Hepatocyte (in vitro differentiated cells): ENCODE data around the gene MYH7. TPM values are rescaled to one million over a fixed set of nuclear protein-coding genes. Genes with fewer than 3 reads are reported as not detected.

Experiments used
- DNase-seq: peaks from one replicate; pipeline ENCODE4 v3.0.0-alpha.2; 2016; ENCODE audit warnings: low spot score
- H2AFZ ChIP-seq: fragments of 200-600 bp; sonication (generic); 2 replicates; pipeline ENCODE4 v1.6.0; 2016; ENCODE audit warnings: antibody characterized with exemption, mild to moderate bottlenecking
- H3K27ac ChIP-seq: fragments of 200-600 bp; sonication (generic); 2 replicates; pipeline ENCODE4 v1.5.1; 2016; ENCODE audit warnings: mild to moderate bottlenecking
- H3K27me3 ChIP-seq: fragments of 200-600 bp; sonication (generic); 2 replicates; pipeline ENCODE4 v1.6.1; 2016
- H3K36me3 ChIP-seq: fragments of 200-600 bp; sonication (generic); replicated peaks from 2 replicates; pipeline ENCODE4 v1.5.1; 2016; ENCODE audit warnings: low read depth; ENCODE audit not compliant: insufficient read depth
- H3K4me1 ChIP-seq: fragments of 200-600 bp; sonication (generic); 2 replicates; pipeline ENCODE4 v1.5.1; 2016; ENCODE audit warnings: mild to moderate bottlenecking, moderate library complexity; ENCODE audit not compliant: insufficient read depth
- H3K4me2 ChIP-seq: fragments of 200-600 bp; sonication (generic); 2 replicates; pipeline ENCODE4 v1.6.0; 2016
- H3K4me3 ChIP-seq: fragments of 200-600 bp; sonication (generic); 2 replicates; pipeline ENCODE4 v1.5.1; 2016; ENCODE audit warnings: mild to moderate bottlenecking
- H3K79me2 ChIP-seq: fragments of 200-600 bp; sonication (generic); 2 replicates; pipeline ENCODE4 v1.6.0; 2017; ENCODE audit warnings: mild to moderate bottlenecking
- H3K9me2 ChIP-seq: fragments of 200-600 bp; sonication (generic); replicated peaks from 2 replicates; pipeline ENCODE4 v1.6.0; 2017; ENCODE audit warnings: mild to moderate bottlenecking; ENCODE audit not compliant: insufficient read depth
- H3K9me3 ChIP-seq: fragments of 200-600 bp; sonication (generic); 2 replicates; pipeline ENCODE4 v1.5.1; 2016; ENCODE audit warnings: low read depth, mild to moderate bottlenecking
- H4K20me1 ChIP-seq: fragments of 200-600 bp; sonication (generic); 2 replicates; pipeline ENCODE4 v1.6.0; 2016; ENCODE audit warnings: mild to moderate bottlenecking; ENCODE audit not compliant: insufficient read depth, poor library complexity, severe bottlenecking
- EZH2 ChIP-seq: fragments of 200-600 bp; sonication (generic); IDR thresholded peaks from 2 replicates; pipeline ENCODE4 v1.6.1; 2016; ENCODE audit warnings: antibody characterized with exemption, mild to moderate bottlenecking, borderline replicate concordance
- EZH2phosphoT487 ChIP-seq: fragments of 200-600 bp; sonication (generic); IDR thresholded peaks from one replicate; pipeline ENCODE4 v1.6.1; 2018; ENCODE audit warnings: antibody characterized with exemption, mild to moderate bottlenecking, low read depth, moderate library complexity; ENCODE audit not compliant: unreplicated experiment, severe bottlenecking
- WGBS: methylation state at CpG from one replicate; pipeline ENCODE4 v1.1.6; 2016; ENCODE audit warnings: low lambda C conversion rate; ENCODE audit errors: missing lambda C conversion rate; 5-methylcytosine and 5-hydroxymethylcytosine counted together
- polyA plus RNA-seq: library from polyadenylated mRNA; unstranded; fragments of >200 nt; fragmentation: Nextera tagmentation; extraction: Ambion mirVana; gene quantifications from 2 replicates; pipeline ENCODE4 v1.2.1, GENCODE V29; 2016
- total RNA-seq: library from RNA; depleted of rRNA; stranded (reverse); fragments of >200 nt; gene quantifications from 2 replicates; pipeline ENCODE4 v1.2.3, GENCODE V29; 2014
- TF ChIP-seq, protein P1 (sequence below): fragments of 200-600 bp; sonication (generic); IDR thresholded peaks from 2 replicates; pipeline ENCODE4 v1.5.1; 2016; ENCODE audit warnings: antibody characterized with exemption, mild to moderate bottlenecking; ENCODE audit not compliant: poor library complexity

MYH7 gene
- total and polyA plus RNA-seq, 2 experiments from 2014 or later, result not detected

DNA sequence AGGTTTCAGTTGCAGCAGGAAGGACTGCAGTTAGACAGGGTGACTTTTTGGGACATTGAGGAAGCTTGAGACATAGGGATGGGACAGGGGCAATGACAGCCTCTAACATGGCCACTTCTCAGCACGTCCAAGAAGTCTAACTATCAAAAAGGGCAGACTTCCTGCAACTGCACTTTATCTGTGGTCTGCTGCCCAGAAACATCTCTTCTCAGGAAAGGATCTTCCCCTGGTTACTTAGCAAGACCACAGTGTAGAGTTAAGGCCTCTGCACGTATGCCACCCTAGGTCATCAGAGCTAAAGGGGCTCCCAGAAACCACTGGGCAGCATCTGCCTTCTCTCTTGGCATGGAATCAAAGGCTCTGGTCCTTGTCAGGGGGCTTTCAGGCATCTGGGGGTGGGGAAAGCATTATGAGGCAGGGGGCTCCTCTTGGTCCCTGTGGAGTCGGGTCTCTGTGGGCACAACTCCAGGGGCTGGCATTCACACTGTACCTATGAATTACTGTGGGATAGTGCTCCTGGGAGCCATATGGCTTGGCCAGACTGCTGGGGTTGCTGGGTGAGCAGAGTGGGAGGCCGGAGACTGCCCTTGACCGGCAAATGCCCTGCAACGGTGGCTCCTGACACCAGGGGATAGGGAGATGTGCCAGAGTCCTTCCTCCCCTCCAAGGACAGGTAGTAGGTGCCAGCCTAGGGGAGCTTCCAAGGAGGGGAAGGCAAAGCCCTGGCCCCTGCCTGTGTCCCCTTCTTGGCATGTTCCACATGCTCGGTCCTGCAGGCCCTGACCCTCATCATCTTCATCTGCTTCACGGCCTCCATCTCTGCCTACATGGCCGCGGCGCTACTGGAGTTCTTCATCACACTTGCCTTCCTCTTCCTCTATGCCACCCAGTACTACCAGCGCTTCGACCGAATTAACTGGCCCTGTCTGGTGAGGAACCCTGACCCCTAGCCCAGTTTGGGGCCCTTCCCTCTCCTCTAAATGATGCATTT, 57.6 kb downstream of the MYH7 start:
- TF ChIP-seq, protein P1, sequence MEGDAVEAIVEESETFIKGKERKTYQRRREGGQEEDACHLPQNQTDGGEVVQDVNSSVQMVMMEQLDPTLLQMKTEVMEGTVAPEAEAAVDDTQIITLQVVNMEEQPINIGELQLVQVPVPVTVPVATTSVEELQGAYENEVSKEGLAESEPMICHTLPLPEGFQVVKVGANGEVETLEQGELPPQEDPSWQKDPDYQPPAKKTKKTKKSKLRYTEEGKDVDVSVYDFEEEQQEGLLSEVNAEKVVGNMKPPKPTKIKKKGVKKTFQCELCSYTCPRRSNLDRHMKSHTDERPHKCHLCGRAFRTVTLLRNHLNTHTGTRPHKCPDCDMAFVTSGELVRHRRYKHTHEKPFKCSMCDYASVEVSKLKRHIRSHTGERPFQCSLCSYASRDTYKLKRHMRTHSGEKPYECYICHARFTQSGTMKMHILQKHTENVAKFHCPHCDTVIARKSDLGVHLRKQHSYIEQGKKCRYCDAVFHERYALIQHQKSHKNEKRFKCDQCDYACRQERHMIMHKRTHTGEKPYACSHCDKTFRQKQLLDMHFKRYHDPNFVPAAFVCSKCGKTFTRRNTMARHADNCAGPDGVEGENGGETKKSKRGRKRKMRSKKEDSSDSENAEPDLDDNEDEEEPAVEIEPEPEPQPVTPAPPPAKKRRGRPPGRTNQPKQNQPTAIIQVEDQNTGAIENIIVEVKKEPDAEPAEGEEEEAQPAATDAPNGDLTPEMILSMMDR, result no peak
- TF ChIP-seq EZH2phosphoT487 (no peak), EZH2 (no peak)
- Histone ChIP-seq H3K4me3 (no peak overlapping the region), H3K79me2 (no peaks in the 10 kb centered on the region), H3K27ac (no peak overlapping the region), H4K20me1 (no peaks in the 10 kb centered on the region), H3K9me2 (no peaks in the 10 kb centered on the region), H3K4me2 (no peak overlapping the region), H3K36me3 (no peaks in the 10 kb centered on the region), H3K9me3 (no peaks in the 10 kb centered on the region), H3K4me1 (no peaks in the 10 kb centered on the region), H3K27me3 (no peaks in the 10 kb centered on the region), H2AFZ (no peak overlapping the region)
- WGBS, result 89% methylated on average over 14 of the region's 14 CpGs
- DNase-seq, result no peak

DNA sequence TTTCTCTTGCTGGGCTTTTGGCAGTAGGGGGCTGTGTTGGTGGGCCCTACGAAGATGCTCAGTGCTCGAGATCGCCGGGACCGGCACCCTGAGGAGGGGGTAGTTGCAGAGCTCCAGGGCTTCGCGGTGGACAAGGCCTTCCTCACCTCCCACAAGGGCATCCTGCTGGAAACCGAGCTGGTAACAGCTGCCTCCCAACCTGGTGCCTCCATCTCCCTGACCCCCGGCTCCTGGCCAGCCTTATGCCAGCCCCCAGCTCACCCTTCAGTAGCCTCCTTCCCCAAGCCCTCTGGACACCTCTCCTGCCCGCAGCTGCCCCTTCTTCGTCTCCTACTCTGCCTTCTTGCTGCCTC, 58.3 kb downstream of the MYH7 start:
- TF ChIP-seq EZH2phosphoT487, result no peak
- H3K9me2 ChIP-seq, result no peaks in the 10 kb centered on the region
- H2AFZ ChIP-seq, result no peak overlapping the region
- H3K9me3 ChIP-seq, result no peaks in the 10 kb centered on the region
- no peaks in the 10 kb centered on the region for H3K4me1 ChIP-seq
- H3K4me3 ChIP-seq, result no peak overlapping the region
- no peaks in the 10 kb centered on the region for H3K79me2 ChIP-seq
- H3K36me3 ChIP-seq, result no peaks in the 10 kb centered on the region
- H3K27ac ChIP-seq, result no peak overlapping the region
- 87% methylated on average over 11 of the region's 11 CpGs for WGBS
- DNase-seq, result no peak
- H4K20me1 ChIP-seq, result no peaks in the 10 kb centered on the region
- no peaks in the 10 kb centered on the region for H3K27me3 ChIP-seq
- H3K4me2 ChIP-seq, result no peak overlapping the region

DNA sequence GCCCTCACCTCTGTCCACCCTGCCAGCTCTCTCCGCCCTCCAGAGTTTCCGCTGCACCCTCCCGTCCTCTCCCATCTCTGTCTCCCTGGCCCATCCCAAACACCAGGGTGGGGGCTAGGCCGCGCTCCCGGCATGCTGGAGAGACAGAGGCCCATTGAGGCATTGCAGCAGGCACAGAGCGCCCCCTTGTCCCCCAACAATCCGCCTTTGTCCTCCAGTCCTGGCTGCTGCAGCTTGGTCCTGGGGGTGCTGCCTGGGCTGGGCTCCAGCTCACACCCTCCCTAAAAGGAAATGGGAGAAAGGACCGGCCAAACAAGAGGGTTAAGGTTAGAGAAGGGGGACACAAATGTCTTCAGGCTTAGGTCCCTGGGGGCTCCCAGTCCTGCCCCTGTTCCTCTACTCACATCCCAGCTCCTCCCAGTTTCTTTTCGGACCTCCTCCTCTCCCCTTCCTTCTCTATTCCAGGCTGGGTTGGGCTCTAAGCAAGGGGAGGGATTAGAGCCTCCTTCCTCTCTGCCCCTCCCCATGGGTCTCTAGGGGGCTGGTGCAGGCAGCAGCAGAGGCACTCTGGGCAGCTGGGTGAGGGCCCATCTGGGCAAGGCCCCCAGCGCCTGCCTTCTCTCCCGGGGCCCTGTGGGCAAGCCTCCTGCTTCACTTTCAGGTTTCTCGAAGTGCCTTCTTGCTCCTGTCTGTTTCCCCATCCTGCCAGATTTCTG, 58.8 kb downstream of the MYH7 start, which contains the start of gene CMTM5:
CMTM5 (plus strand) TSS at position 565 of the 716 bp plus-strand sequence. CDS start 206 bp downstream, outside the sequence.
- Histone ChIP-seq H3K4me1 (no peaks in the 10 kb centered on the region), H3K79me2 (no peaks in the 10 kb centered on the region), H3K9me3 (no peaks in the 10 kb centered on the region), H3K4me3 (no peak within 1 kb of the TSS), H4K20me1 (no peaks in the 10 kb centered on the region), H2AFZ (no peak within 1 kb of the TSS), H3K27ac (no peak within 1 kb of the TSS), H3K27me3 (no peaks in the 10 kb centered on the region), H3K4me2 (no peak within 1 kb of the TSS), H3K9me2 (no peaks in the 10 kb centered on the region), H3K36me3 (no peaks in the 10 kb centered on the region)
- 64% methylated on average over 13 of the region's 13 CpGs for WGBS
- no peak for DNase-seq
- TF ChIP-seq EZH2phosphoT487, result no peak
- TF ChIP-seq EZH2, result no peak
- TF ChIP-seq, protein P1, result no peak
